ENCODE results near the gene CRYBA2.

CRYBA2 gene, protein sequence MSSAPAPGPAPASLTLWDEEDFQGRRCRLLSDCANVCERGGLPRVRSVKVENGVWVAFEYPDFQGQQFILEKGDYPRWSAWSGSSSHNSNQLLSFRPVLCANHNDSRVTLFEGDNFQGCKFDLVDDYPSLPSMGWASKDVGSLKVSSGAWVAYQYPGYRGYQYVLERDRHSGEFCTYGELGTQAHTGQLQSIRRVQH

DNA sequence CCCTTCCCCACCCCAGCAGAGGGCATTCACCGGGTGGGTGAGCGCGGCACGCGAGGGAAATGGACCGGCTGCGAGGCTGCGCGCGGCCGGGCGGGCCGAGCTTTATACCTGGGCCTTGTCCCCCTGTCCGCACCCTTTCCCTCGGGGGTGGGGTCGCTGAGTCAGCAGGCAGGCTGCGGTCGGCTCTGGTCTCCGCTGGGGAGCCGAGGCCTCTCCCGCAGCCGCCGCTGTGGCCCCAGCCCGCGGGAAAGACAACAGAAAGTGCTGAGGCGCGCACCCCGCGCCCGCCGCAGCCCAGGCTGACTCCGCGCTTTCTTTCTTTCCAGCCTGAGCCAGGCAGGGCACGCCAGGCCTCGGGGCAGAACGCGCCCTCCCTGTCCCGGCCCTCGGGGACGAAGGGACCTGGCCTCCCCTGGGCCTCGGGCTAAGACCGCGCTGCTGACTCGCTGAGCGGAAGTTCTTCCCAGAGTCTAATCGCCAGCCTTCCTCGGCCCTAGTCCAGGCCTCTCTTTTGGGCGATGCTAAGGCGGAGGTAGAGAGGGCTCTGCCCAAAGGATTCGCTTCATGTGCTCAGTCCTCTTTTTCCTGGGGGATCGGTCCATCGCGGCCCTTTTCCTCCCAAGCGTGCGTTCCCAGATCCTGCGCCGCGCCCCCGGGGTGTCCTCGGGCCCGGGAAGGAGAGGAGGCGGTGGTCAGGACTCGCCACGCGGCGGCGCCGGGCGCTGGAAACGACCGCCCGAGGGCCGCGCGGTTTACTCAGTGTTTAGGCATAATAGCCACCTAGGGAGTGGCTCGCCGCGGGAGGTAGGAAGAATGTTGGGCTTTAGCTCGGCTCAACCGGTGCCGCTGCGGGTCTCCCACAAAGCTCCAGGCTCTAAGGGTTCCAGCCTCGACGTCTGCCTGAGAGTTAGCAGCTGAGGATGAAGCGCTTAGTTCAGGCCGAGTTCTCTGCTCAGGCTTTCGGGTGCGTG is at the start of gene CRYBA2:
TSS of gene CRYBA2 (minus strand) at position 78 of the 971 bp plus-strand sequence. CDS start 246 bp downstream, outside the sequence.
- DNase-seq (ENCODE audit: low read depth, low spot score) = no peak
- no peak within 1 kb of the TSS for H3K27ac ChIP-seq

DNA sequence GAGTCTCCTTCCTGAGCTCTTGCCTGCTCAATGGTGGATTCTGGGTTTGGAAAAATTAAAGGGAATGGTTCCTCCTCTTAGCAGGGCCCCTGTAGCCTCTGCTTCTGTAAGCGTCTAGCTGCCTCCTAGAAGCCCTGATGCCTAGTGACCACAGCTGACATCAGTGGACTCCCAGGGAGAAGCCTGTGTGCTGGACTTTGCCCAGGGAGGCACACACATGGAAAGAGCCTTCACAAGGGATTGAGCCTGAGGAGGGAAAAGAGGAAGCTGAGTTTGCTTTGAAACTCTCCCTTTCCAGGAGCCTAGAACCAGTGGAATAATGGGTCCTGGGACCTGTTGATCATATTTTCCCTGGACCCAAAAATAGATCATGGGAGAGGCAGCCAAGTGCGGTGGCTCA is 49.5 kb upstream of the CRYBA2 start:
- H3K27ac ChIP-seq = no peak overlapping the region
- DNase-seq (ENCODE audit: low read depth, low spot score) = no peak

DNA sequence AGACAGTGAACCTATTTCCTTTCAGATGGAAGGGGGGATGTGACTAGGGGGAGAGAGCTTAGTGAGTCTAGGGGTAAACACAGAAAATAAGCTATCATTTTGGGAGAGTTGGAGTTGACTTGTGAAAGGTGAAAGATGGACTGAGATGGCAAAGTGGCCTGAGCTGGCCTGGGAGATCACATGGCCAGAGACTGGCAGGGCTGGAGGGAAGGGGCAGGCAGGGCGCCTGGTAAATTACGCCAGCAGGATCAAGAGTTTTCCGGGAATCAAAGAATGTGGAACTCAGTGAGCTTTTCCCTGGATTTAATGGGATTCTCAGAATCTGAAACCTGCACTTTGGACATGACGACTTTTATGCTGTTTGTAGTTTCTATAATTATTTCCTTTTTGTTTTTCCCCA is 48.9 kb upstream of the CRYBA2 start:
- no peak overlapping the region for H3K27ac ChIP-seq
- no peak for DNase-seq (ENCODE audit: low read depth, low spot score)

DNA sequence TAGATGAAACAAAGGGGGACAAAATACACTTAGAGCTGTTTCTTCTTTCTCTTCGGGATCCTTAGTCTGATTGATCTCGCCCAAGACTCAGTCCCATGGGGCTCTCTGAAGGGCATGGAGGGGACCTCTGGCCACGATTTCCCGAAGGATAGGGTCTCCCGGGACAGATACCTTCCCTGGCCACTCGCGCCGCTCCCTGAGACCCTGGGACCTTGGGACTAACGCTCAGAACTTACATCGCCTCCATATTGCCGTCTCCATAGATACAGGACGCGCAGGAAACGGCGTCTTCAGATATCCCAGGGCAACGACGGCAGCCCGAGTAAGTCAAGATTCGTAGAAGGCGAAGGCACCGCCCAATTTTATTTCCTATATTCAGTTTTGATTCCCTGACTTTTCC is 48.0 kb upstream of the CRYBA2 start, which contains the start of gene CFAP65:
TSS of gene CFAP65 (minus strand) at position 265 of the 400 bp plus-strand sequence. CDS start 2,468 bp downstream, outside the sequence.
- no peak for DNase-seq (ENCODE audit: low read depth, low spot score)
- no peak within 1 kb of the TSS for H3K27ac ChIP-seq

DNA sequence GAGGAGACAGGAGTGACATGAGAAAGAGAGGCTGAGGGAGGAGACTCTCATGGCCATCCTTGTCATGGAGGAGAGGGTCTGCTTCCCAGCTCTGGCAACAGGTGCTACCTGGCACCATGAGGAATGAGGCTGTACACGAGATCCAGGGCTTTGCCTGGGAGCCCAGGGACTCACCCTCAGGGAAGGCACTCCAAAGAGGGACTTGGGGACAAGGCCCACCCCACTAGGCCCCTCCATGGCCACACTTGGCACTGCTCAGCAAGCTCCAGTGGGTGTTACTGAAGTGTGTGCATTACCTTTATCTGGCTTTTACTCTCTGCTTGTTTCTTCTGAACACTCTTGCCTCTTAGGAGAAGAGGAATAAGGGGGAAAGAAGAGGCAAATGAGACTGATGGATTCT is 45.4 kb upstream of the CRYBA2 start:
- no peak for DNase-seq (ENCODE audit: low read depth, low spot score)
- H3K27ac ChIP-seq = no peak overlapping the region

DNA sequence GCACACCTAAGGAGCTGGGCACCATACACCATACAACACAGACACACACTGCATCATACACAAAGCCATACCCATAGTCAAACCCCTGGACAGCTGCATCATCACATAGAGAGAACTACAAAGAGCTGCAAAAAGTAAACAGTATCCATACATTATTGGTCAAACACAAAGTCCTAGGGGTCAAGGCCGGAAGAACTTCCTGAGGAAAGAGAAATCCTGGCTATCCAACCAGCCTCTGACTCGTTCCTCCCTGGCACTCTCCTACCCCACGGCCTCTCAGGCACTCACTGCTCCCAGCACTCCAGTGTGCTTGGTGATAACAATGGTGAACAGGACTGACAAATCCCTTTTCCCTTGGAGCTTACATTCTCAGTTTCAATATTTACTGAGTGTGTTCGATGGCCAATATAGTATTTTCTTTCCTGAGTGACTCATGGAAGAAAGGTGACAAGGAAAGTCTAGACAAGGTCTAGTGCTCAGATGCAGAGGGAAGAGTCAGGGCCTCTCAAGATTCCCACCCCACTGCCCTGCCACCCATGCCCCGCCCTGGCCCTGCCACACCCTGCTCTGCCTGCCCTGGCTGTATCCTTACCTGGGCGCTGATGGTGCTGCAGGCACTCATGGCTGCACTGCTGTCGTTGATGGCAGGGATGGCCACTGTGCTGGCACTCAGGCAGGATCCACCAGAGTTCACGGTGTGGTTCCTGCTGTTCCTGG is 44.7 kb upstream of the CRYBA2 start:
- H3K27ac ChIP-seq = no peak overlapping the region
- DNase-seq (ENCODE audit: low read depth, low spot score) = no peak

DNA sequence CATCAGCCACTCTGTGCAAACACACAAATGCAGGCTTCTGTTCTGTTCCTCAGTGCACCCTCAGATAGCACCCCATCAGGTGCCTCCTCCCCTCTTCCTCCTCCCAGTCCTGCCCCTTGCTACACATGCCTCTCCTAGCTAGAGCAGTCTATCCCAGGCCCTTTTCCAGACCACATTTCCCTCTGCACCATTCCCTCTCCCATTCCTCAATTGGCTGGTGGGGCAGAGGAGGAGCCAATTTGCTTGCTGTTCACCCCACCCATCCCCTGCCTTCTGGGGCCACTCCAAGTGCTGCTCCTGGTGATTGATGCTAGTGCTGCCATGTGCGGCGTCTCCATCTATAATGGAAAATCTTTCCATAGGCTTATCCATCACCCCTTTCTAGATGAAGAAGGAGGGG is 42.7 kb upstream of the CRYBA2 start:
- no peak overlapping the region for H3K27ac ChIP-seq
- no peak for DNase-seq (ENCODE audit: low read depth, low spot score)

DNA sequence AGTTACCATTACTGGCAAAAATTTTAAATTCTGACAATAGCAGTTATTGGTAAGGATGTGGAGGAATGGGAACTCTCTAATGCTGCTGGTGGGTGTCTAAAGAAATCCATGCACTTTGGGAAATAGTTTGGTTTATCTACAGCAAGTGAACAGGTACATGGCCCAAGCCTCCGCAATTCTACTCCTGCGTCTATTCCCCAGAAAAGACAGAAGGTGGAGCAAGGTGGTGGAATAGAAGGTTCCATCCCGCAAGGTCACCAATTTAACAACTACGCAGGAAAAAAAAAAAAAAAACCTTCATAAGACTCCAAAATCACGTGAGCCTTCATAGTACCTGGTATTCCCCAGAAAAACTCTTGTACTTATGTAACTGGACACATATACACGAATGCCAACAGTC is 41.6 kb upstream of the CRYBA2 start:
- no peak for DNase-seq (ENCODE audit: low read depth, low spot score)
- H3K27ac ChIP-seq = no peak overlapping the region

DNA sequence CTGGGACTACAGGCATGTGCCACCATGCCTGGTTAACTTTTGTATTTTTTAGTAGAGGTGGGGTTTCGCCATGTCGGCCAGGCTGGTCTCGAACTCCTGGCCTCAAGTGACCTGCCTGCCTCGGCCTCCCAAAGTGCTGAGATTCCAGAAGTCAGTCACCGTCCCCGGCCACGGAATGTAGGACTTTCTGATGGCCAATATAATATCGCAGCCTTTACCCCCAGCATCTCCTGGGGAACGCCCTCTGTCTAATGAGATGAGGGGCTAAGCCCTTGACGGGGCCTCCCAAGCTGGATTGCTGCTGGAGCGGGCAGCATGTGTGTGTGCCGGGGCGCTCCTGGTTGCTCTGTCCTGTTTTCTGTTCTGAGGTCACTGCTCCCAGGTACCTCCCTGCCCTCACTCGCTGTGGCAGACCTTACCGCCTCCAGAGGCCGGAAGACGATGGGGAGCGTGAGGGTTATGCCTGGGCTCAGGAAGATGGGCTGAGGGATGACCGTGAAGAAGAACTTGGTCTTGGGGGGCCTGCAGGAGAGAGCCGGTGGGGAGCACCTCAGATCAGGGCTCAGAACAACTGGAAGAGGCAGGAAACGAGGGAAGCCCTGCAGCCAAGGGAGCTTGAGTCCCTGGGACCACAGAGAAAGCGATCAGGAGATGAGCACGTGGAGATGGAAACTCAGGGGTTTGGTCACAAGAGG is 39.0 kb upstream of the CRYBA2 start:
- DNase-seq (ENCODE audit: low read depth, low spot score) = no peak
- H3K27ac ChIP-seq = no peak overlapping the region

DNA sequence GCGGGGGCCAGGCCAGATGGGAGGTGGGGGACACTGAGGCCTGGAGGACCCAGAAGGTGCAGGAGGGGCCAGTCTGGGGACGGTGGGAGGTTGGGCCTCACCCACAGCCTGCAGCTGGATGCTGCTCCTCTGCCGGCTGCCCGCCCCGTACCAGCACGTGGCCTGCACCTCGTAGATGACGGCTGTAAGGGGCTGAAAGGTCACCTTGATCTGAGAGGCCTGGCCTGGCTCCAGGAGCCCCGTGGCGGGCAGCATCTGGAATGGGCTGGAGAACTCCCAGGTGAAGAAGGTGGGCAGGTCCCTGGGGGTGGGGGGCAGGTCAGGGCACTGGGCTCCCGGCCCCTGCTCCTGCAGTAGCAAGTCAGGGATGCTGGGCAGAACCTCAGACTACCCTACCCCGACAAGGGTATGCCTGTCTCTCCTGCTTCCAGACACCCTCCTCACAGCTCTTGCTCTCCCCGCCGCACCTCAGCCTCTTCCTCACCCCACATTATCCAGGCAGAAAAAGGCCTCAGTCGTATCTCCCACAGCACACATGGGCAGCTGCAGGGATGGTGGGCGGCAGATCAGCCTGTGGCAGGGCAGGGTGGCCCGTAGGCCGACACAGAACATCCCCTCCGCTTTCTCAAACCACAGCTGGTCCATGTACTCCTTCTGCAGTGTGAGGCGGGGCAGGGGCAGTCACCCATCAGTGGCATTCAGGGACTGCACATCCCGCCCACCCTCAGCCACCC is 38.0 kb upstream of the CRYBA2 start:
- no peak overlapping the region for H3K27ac ChIP-seq
- DNase-seq (ENCODE audit: low read depth, low spot score) = no peak

DNA sequence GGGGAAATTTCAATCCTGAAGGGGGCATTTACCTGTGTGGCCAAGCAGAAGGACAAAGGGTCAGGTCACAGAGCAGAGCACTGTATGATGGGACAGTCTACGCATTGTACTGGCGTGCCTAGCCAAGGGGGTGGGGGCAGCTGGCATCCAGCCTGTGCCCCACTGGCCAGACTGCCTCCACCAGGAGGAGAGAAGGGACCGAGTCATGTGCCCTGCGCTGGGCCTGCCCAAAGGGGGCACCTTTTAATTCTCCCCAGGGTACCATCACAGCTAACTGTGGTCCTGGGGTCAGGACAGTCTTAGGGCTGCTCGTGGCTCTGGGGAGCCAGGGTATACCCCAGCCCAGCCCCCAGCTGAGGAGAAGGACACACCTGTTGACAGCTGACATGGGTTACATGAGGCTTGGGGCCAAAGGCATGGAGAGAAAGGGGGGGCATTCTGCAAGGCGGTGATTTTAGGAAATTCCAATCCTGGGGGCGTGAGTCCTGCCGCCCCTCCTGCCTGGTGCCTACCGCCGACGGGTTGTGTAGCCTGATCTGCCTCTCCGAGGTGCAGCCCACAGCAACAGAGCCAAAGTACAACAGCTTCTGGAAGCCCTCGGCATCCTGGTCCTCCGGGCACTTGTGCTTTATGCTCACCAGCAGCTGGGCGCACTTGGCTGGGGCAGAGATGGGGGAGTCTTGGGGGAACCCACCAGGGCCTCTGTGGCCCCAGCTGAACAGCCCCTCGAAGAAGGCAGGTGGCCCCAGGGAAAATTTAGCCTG is 37.1 kb upstream of the CRYBA2 start:
- no peak for DNase-seq (ENCODE audit: low read depth, low spot score)
- H3K27ac ChIP-seq = no peak overlapping the region

DNA sequence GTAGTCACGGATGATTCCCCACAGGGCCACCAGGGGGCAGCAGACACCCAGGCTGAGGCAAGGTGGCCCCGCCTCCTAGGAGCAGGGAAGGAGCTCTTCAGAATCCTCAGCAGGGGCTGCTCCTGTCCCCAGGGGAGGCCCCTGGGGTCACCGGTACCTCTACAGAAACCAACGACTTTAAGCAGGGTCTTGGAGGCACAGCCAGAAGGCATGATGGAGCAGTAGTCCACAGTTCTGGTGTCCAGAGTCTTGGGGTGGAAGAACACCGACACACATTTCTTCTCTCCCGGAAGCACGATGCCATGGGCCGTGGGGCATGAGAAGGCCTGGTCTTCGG is 36.6 kb upstream of the CRYBA2 start:
- DNase-seq (ENCODE audit: low read depth, low spot score) = no peak
- H3K27ac ChIP-seq = no peak overlapping the region

DNA sequence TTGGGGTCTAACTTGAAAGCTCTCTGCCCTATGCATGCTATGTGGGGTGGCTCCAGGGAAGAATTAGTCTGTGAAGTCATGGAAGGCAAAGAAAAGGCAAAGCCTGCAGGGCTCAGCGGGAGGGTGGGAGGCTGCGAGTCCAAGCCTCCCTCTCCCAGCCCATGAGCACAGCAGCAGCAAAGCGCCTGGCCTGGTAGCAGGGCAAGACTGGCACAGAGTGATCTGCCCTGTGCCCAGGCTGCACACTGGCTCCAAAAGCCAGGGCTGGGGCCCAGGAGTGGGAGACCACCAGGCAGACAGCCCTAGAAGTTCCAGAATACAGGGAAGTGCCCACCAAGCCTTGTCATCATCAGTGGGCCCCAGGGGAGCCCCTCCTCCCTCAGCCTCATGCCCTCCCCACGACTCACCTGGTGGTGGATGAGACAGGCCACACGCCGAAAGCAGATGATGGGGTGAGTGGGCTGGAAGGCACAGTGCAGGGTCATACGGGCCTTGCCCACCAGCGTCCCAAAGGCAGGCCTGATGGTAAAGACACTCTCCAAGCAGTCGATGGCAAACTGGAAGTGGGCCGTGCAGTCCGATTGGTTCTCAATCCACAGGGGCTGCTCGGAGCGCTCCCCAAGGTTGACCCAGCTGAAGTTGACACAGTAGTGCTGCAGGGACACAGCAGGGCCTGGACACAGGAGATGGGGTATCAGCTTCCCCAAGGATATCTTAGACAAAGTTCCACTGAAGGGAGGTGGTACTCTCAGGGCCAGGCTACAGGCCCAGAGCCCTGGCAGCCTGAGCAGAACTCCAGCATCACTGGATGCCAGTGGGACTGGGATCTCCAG is 36.0 kb upstream of the CRYBA2 start:
- DNase-seq (ENCODE audit: low read depth, low spot score) = no peak
- H3K27ac ChIP-seq = no peak overlapping the region

DNA sequence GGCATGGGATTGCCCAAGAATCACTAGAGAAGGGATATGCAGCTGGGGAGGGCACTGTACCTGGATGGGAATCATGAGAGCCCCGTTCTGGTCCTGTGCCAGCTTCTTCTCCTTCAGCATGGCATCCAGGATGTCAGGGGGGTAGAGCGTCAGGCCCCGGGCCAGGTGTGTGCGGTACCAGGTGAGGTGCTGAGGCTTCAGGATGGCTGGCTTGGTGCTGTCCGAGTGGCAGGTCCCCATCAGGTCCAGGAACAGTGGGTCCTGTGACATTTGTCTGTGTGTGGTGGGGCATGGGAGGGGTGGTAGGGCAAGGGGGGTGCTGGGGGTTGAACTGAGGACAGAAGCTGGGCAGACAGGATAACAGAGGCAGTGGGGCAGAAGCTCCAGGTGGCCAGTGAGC is 34.9 kb upstream of the CRYBA2 start:
- H3K27ac ChIP-seq = no peak overlapping the region
- no peak for DNase-seq (ENCODE audit: low read depth, low spot score)

DNA sequence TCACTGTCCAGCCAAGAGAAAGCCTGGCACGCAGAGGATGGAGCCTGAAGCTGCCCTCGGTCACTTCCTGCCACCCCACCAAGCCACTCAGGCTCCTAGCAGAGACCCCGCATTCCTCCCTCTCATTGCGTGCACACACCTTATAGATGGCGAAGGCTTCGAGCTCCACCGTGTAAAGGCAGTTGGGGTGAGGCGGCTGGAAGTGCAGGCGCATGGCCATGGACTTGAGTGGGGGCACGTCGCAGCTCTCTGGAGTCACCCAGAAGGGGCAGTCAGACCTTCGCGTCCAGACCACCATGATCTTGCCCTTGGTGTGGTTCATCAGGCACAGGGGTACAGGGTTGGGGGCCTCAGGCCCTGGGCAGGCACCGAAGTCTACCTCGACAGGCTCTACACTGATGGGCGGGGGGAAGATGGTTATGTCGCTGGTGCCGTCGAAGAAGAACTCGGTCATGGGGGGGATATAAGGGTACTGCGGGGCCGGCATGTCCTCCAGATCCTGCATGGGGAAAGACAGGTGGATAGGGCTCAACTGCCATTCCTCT is 34.4 kb upstream of the CRYBA2 start:
- H3K27ac ChIP-seq = no peak overlapping the region
- no peak for DNase-seq (ENCODE audit: low read depth, low spot score)

DNA sequence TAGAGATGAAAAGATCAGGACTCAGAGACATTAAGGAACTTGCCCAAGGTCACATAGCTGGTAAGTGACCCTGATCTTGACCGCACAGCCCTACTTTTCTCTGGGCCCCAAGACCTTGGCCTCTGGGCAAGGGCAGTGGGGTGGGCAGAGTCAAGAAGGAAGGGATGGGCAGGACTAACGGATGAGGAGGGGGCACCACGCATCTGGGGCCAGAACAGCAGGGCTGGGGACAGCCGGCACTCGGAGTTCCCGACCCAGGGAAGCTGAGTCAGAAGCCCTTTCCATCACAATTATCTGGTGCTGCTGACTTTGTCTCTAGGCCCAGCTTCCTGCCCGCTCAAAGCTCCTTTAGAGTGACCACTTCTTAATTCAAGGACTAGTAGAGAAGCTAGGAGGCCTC is 33.7 kb upstream of the CRYBA2 start:
- H3K27ac ChIP-seq = no peak overlapping the region
- no peak for DNase-seq (ENCODE audit: low read depth, low spot score)

DNA sequence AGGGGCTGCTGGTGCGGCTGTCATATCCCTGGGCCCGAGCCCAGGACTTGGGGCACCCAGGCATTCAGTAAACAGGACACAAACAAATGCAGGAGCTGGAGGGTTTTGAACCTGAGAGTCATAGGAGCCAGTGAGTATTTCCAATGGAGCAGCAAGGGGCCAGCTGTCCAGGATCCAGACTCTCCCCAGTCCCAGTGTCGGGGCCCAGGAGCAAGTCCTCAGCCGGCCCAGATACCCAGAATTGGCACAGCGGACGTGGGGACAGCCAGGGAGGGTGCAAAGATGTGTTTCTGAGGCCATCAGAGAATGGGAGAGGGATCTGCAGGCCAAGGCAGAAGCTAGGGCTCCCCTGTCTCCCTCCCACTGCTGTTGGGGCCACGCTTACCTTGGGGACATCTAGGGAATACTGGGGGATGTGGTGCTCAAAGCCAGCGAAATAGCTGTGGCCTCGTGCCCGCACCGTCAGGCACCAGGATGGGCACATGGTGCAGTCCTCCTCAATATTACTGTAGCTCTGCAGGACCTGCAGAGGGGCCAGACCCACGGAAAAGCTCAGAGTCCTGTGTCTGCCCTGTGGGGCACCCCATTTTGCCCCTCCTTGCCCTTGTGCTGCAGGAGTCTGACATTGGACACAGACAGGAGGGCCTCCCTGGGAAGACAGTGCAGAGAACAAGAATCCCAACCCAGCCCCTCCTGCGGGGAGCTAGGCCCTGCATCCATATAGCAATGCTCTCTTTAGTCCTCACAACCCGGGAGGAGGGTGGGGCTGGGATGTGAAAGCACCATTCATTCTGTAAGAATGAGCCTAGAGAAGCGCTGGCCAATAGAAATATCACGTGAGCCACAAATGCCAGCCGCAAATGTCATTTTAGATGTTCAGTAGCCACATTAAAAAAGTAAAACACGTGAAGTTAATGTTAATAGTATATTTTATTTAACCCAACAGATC is 32.7 kb upstream of the CRYBA2 start:
- H3K27ac ChIP-seq = no peak overlapping the region
- no peak for DNase-seq (ENCODE audit: low read depth, low spot score)

All from epithelial cell of prostate (primary cell).